HCT116 (cell line): ENCODE measurements around the gene RIN3. TPM values are rescaled to one million over a fixed set of nuclear protein-coding genes. Genes with fewer than 3 reads are reported as not detected.

ENCODE experiments used
- ATAC-seq: fragments of 200-7000 bp; cut with Tn5 transposase; 2 replicates; pipeline ENCODE4 v1.9.1; 2020; ENCODE audit warnings: mild to moderate bottlenecking, moderate library complexity
- BruUV-seq: library from RNA; stranded (reverse); fragments of 400-500 nt; replicated peaks from 2 replicates; lab custom pipeline; 2021; lab: Mats Ljungman, UMichigan
- CTCF ChIA-PET: fragments of 300-600 bp; sonication (Branson Sonifier 250); formaldehyde crosslinking; loops from one replicate; lab custom pipeline; 2021; ENCODE audit warnings: antibody characterized with exemption; lab: Charles Lee
- POLR2A ChIA-PET: fragments of 300-600, 350-600 bp; sonication (Branson Sonifier 250); formaldehyde crosslinking; loops from one replicate; lab custom pipeline; 2021; ENCODE audit warnings: antibody characterized with exemption; lab: Charles Lee
- RAD21 ChIA-PET, 2 experiments: fragments of 300-600 bp; sonication (Branson Sonifier 250); formaldehyde crosslinking; loops; one replicate each; lab custom pipeline; 2023; ENCODE audit warnings: low total read pairs in 2 of 2; ENCODE audit not compliant: uncharacterized antibody in 2 of 2, unreplicated experiment in 2 of 2, low non-redundant PET in 1 of 2; lab: Charles Lee
- DNase-seq: peaks from one replicate; pipeline ENCODE4 v3.0.0-alpha.2; 2010; ENCODE audit warnings: low read depth, low spot score
- H2AFZ ChIP-seq: fragments of 200-600 bp; shearing (Covaris generic), sonication (generic); 2 replicates; pipeline ENCODE4 v1.6.1; 2017; ENCODE audit warnings: low read depth, mixed run types, mixed read lengths, antibody characterized with exemption, low read length; ENCODE audit not compliant: poor library complexity, severe bottlenecking
- H3K27ac ChIP-seq: 2 replicates; pipeline ENCODE4 v1.5.1; 2012; ENCODE audit warnings: low read depth, low read length
- H3K27me3 ChIP-seq: fragments of 200-600 bp; sonication (generic); 2 replicates; pipeline ENCODE4 v1.6.1; 2016; ENCODE audit warnings: mixed run types, low read length, mixed read lengths; ENCODE audit not compliant: insufficient read depth
- H3K36me3 ChIP-seq, 2 experiments: fragments of 200-500 bp in 1 of 2; fragments of 200-600 bp in 1 of 2; sonication (Bioruptor generic) in 1 of 2; sonication (generic) in 1 of 2; 2 replicates each; pipeline versions ENCODE4 v1.5.1 to v1.6.1; 2014 to 2016; ENCODE audit warnings: low read length in 2 of 2, inconsistent platforms in 1 of 2, mixed read lengths in 1 of 2, mixed run types in 1 of 2; ENCODE audit not compliant: insufficient read depth in 2 of 2, control insufficient read depth in 1 of 2
- H3K4me1 ChIP-seq, 2 experiments: fragments of 200-600 bp in 1 of 2; sonication (generic) in 1 of 2; 2 replicates each; pipeline versions ENCODE4 v1.5.1 to v1.6.1; 2012 to 2017; ENCODE audit warnings: low read length in 2 of 2, inconsistent platforms in 1 of 2, mild to moderate bottlenecking in 1 of 2, mixed read lengths in 1 of 2, mixed run types in 1 of 2, moderate library complexity in 1 of 2; ENCODE audit not compliant: insufficient read depth in 2 of 2, control insufficient read depth in 1 of 2
- H3K4me2 ChIP-seq: fragments of 200-600 bp; sonication (generic); 2 replicates; pipeline ENCODE4 v1.6.1; 2017; ENCODE audit warnings: mixed run types, low read length, mixed read lengths
- H3K4me3 ChIP-seq, 2 experiments: fragments of 200-600 bp in 1 of 2; sonication (generic) in 1 of 2; replicated peaks in 1 of 2; 2 replicates each; pipeline ENCODE4 v1.5.1; 2011 to 2016; ENCODE audit warnings: low read length in 2 of 2, control low read depth in 1 of 2, low read depth in 1 of 2, mild to moderate bottlenecking in 1 of 2, mixed read lengths in 1 of 2, mixed run types in 1 of 2
- H3K79me2 ChIP-seq: fragments of 200-600 bp; sonication (generic); 2 replicates; pipeline ENCODE4 v1.6.1; 2017; ENCODE audit warnings: mild to moderate bottlenecking, mixed run types, low read length, moderate library complexity, mixed read lengths; ENCODE audit not compliant: insufficient read depth
- H3K9ac ChIP-seq: fragments of 200-600 bp; sonication (generic); 2 replicates; pipeline ENCODE4 v1.6.1; 2016; ENCODE audit warnings: low read length, mixed read lengths
- H3K9me2 ChIP-seq: fragments of 200-600 bp; sonication (generic), shearing (Covaris generic); 2 replicates; pipeline ENCODE4 v1.6.1; 2017; ENCODE audit warnings: mixed run types, mild to moderate bottlenecking, moderate library complexity; ENCODE audit not compliant: insufficient read depth
- H3K9me3 ChIP-seq, 2 experiments: fragments of 200-500 bp in 1 of 2; fragments of 200-600 bp in 1 of 2; sonication (Bioruptor generic) in 1 of 2; sonication (generic) in 1 of 2; 2 replicates each; pipeline ENCODE4 v1.6.1; 2014 to 2017; ENCODE audit warnings: low read length in 2 of 2, mixed read lengths in 2 of 2, inconsistent platforms in 1 of 2, low read depth in 1 of 2, mild to moderate bottlenecking in 1 of 2, mixed run types in 1 of 2, moderate library complexity in 1 of 2; ENCODE audit not compliant: control insufficient read depth in 1 of 2, insufficient read depth in 1 of 2
- H4K20me1 ChIP-seq: fragments of 200-600 bp; sonication (generic), shearing (Covaris generic); 2 replicates; pipeline ENCODE4 v1.6.1; 2017; ENCODE audit warnings: mixed run types, mild to moderate bottlenecking, moderate library complexity; ENCODE audit not compliant: insufficient read depth
- ATF3 ChIP-seq: IDR thresholded peaks from 2 replicates; pipeline ENCODE4 v1.6.1; 2012
- CEBPB ChIP-seq: IDR thresholded peaks from 2 replicates; pipeline ENCODE4 v1.6.1; 2012; ENCODE audit warnings: low read depth
- EGR1 ChIP-seq: IDR thresholded peaks from 2 replicates; pipeline ENCODE4 v1.6.1; 2012; ENCODE audit warnings: low read depth
- ELF1 ChIP-seq: IDR thresholded peaks from 2 replicates; pipeline ENCODE4 v1.6.1; 2012; ENCODE audit warnings: low read depth, borderline replicate concordance
- EZH2phosphoT487 ChIP-seq: fragments of 200-600 bp; IDR thresholded peaks from 2 replicates; pipeline ENCODE4 v1.6.1; 2018; ENCODE audit warnings: antibody characterized with exemption, borderline replicate concordance
- JUND ChIP-seq: IDR thresholded peaks from 2 replicates; pipeline ENCODE4 v1.6.1; 2012
- POLR2AphosphoS5 ChIP-seq: IDR thresholded peaks from 2 replicates; pipeline ENCODE4 v1.6.1; 2011; ENCODE audit warnings: mild to moderate bottlenecking, low read depth, low read length, moderate library complexity
- RAD21 ChIP-seq: IDR thresholded peaks from 2 replicates; pipeline ENCODE4 v1.6.1; 2012; ENCODE audit warnings: low read depth, mild to moderate bottlenecking
- SIN3A ChIP-seq: IDR thresholded peaks from 2 replicates; pipeline ENCODE4 v1.6.1; 2012; ENCODE audit warnings: low read depth
- SRF ChIP-seq: IDR thresholded peaks from 2 replicates; pipeline ENCODE4 v1.6.1; 2012; ENCODE audit warnings: low read depth
- TCF7L2 ChIP-seq: IDR thresholded peaks from 2 replicates; pipeline ENCODE4 v1.7.0; 2011; ENCODE audit warnings: borderline replicate concordance, inconsistent platforms; ENCODE audit not compliant: insufficient read depth, insufficient read length; ENCODE audit errors: extremely low read depth
- ZBTB33 ChIP-seq: IDR thresholded peaks from 2 replicates; pipeline ENCODE4 v1.6.1; 2011; ENCODE audit warnings: mild to moderate bottlenecking, low read length, moderate library complexity; ENCODE audit not compliant: insufficient replicate concordance; ENCODE audit errors: extremely low read depth
- ZFX ChIP-seq: fragments of 450-650 bp; IDR thresholded peaks from 2 replicates; pipeline ENCODE4 v1.6.1; 2017
- ZNF274 ChIP-seq: fragments of 200-500 bp; sonication (Bioruptor generic); IDR thresholded peaks from 2 replicates; pipeline ENCODE4 v1.6.1; 2014; ENCODE audit warnings: mild to moderate bottlenecking, low read depth, low read length, inconsistent platforms
- intact Hi-C: fragments of 100-400 bp; cut with micrococcal nuclease; formaldehyde crosslinking; loops from 2 replicates; pipeline ENCODE4 v1.10.0; 2022
- total RNA-seq: library from RNA; stranded (reverse); gene quantifications from one replicate; pipeline ENCODE4 v1.2.1, GENCODE V29; 2021; ENCODE audit not compliant: unreplicated experiment

The RIN3 gene
- total RNA-seq, 1 experiment from 2014 or later = 22.2 TPM

- Histone ChIP-seq H3K27ac (no peak overlapping the region), H3K4me2 (no peak overlapping the region), H3K79me2 (peaks cover 7% of the 10 kb centered on the region; the same call in 1 of the 2 replicates), H3K36me3 (no peaks in the 10 kb centered on the region), H3K4me1 (peaks cover 16 to 30% of the 10 kb centered on the region in 2 experiments), H2AFZ (no peak overlapping the region), H3K9ac (no peak overlapping the region), H3K4me3 (no peak overlapping the region), H3K9me2 (no peaks in the 10 kb centered on the region), H3K9me3 (no peaks in the 10 kb centered on the region), H3K27me3 (no peaks in the 10 kb centered on the region), H4K20me1 (no peaks in the 10 kb centered on the region)
- no peak for TF ChIP-seq POLR2AphosphoS5
- no peak for TF ChIP-seq SRF
- TF ChIP-seq TCF7L2 = no peak
- TF ChIP-seq ELF1 = no peak
- TF ChIP-seq RAD21 = no peak
- no peak for TF ChIP-seq EGR1
- no peak for TF ChIP-seq EZH2phosphoT487
- no peak for TF ChIP-seq ZNF274
- TF ChIP-seq JUND = no peak
- TF ChIP-seq ATF3 = no peak
- no peak for TF ChIP-seq SIN3A
- TF ChIP-seq ZFX = no peak
- no peak for TF ChIP-seq CEBPB
- no peak for TF ChIP-seq ZBTB33
- no TSS peak for BruUV-seq
- DNase-seq (no peak), ATAC-seq (no peak)
- ChIA-PET CTCF (no interaction called here), RAD21 (no interaction called here), POLR2A (no interaction called here)
- intact Hi-C loops = no loop called here
These were observed 30.6 kb downstream of the RIN3 start for GRCh38 chr14:92544051-92544720.
